Measurements from ENCODE around the gene OTUD5. TPM values are rescaled to one million over a fixed set of nuclear protein-coding genes. Genes with fewer than 3 reads are reported as not detected.

The OTUD5 gene
- total RNA-seq, 5 donors from 2014 or later (not counting 1 experiment from before 2014, with no cell fraction given): 87.2 to 92.5 (median 89.7) TPM

- peaks cover 23% of the 10 kb centered on the region for H3K36me3 Mint-ChIP-seq
- H3K4me3 ChIP-seq (ENCODE audit: control insufficient read depth in 1 of 2, extremely low read depth in 1 of 2, low read length in 1 of 2): no peak overlapping the region
- H3K27ac ChIP-seq (ENCODE audit: low read length): no peak overlapping the region
- H3K27me3 ChIP-seq (replicated peaks in 1 of 2; ENCODE audit: control insufficient read depth in 2 of 2, extremely low read depth in 1 of 2, insufficient read depth in 2 of 2, low read length in 1 of 2): no peaks in the 10 kb centered on the region
- H3K4me1 Mint-ChIP-seq: peaks cover 37 to 41% (median 39%) of the 10 kb centered on the region in 3 donors
- no peaks in the 10 kb centered on the region for H3K9me3 ChIP-seq
- no peak for DNase-seq
- H3K36me3 ChIP-seq (ENCODE audit: control insufficient read depth in 2 of 2, extremely low read depth in 1 of 2, insufficient read depth in 1 of 2, low read length in 1 of 2): peaks cover 0 to 32% of the 10 kb centered on the region in 2 donors
- H3K4me3 Mint-ChIP-seq: no peak overlapping the region
- no CpG with 5 or more reads among the region's 2 CpGs for WGBS (ENCODE audit: insufficient coverage)
- no peaks in the 10 kb centered on the region for H3K9me3 Mint-ChIP-seq
- no peaks in the 10 kb centered on the region for H3K27me3 Mint-ChIP-seq
- ChIA-PET POLR2A (interaction anchor here in 1 of 2 donors (0.6 to 1.4 kb wide), 3 partner anchors 9 to 354 kb away, joined by 3 to 5 read pairs (median 3); no protein-coding TSS in a partner anchor), CTCF (no interaction called here)
- peak overlapping the region in 1 of 2 donors; percentile 55 for H3K27ac Mint-ChIP-seq
- ATAC-seq (replicated peaks in 1 of 4): no peak
- H3K4me1 ChIP-seq (ENCODE audit: control insufficient read depth in 1 of 2, extremely low read depth in 1 of 2, insufficient read depth in 2 of 2, low read length in 2 of 2): peaks cover 0 to 30% of the 10 kb centered on the region in 2 experiments
Measured at GRCh38 chrX:48927736-48928382, 29.5 kb downstream of the OTUD5 start.

DNA sequence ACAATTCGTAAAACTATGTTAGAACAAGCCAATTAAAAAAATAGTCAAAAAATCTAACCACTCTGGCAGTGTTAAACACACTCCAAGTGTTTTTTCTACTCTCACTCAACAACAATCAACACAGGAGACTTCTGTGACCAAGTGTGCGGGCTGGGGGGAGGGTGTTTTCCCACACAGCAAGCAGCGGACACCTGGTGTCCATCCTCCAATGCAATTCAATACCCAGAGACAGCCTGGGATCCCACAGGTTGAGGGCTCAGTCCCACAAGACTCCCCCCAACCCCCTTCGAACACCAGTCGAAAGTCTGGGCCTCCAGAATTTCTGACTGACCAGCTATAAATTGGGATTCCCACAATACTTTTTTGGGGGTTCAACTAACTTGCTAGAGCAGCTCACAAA lies 30.3 kb downstream of the OTUD5 start:
- Mint-ChIP-seq H3K36me3 (peaks cover 24% of the 10 kb centered on the region), H3K4me1 (peaks cover 44 to 45% (median 44%) of the 10 kb centered on the region in 3 donors)
- CTCF ChIA-PET: no interaction called here

DNA sequence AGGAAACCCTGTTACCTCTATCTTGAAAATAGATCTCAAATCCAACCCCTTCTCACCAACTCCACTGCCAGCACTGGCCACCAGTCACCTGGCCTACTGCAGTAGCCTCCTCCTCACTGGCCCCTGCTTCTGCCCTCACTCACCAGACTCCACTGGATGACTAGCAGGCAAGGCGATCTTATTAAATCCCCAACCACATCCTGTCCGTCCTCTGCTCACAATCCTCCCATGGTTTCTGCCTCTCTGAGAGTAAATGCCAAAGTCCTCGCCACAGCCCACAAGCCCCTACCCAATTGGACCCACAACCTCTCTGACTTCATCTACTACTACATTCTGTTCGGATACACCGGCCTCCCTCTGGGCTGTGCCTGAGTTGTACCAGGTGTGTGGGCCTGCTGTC lies 33.1 kb downstream of the OTUD5 start:
- CTCF ChIA-PET: no interaction called here
- Mint-ChIP-seq H3K27ac (peak overlapping the region; percentile 90 to 94), H3K27me3 (no peaks in the 10 kb centered on the region), H3K9me3 (no peaks in the 10 kb centered on the region), H3K4me1 (peaks cover 66 to 73% (median 67%) of the 10 kb centered on the region in 3 donors), H3K4me3 (peak overlapping the region in 1 of 3 donors; percentile 33), H3K36me3 (peaks cover 19% of the 10 kb centered on the region)
- Histone ChIP-seq H3K36me3 (ENCODE audit: control insufficient read depth in 2 of 2, extremely low read depth in 1 of 2, insufficient read depth in 1 of 2, low read length in 1 of 2) (peaks cover 0 to 31% of the 10 kb centered on the region in 2 donors), H3K27ac (ENCODE audit: low read length) (peak overlapping the region; percentile 29), H3K9me3 (no peaks in the 10 kb centered on the region), H3K4me1 (ENCODE audit: control insufficient read depth in 1 of 2, extremely low read depth in 1 of 2, insufficient read depth in 2 of 2, low read length in 2 of 2) (peaks cover 17 to 59% of the 10 kb centered on the region in 2 experiments), H3K27me3 (replicated peaks in 1 of 2; ENCODE audit: control insufficient read depth in 2 of 2, extremely low read depth in 1 of 2, insufficient read depth in 2 of 2, low read length in 1 of 2) (no peaks in the 10 kb centered on the region), H3K4me3 (ENCODE audit: control insufficient read depth in 1 of 2, extremely low read depth in 1 of 2, low read length in 1 of 2) (no peak overlapping the region)
- ATAC-seq (replicated peaks in 1 of 4): no peak
- POLR2A ChIA-PET: no interaction called here
- no peak for DNase-seq
- WGBS (ENCODE audit: insufficient coverage): 20% methylated on average over 2 of the region's 5 CpGs

More for the DNA sequence above, 30.3 kb downstream of the OTUD5 start:
- no peak overlapping the region for H3K4me3 Mint-ChIP-seq
- no peaks in the 10 kb centered on the region for H3K27me3 Mint-ChIP-seq
- H3K9me3 Mint-ChIP-seq: no peaks in the 10 kb centered on the region
- H3K27ac Mint-ChIP-seq: peak overlapping the region in 1 of 2 donors; percentile 19
- no peak overlapping the region for H3K27ac ChIP-seq (ENCODE audit: low read length)
- no peaks in the 10 kb centered on the region for H3K9me3 ChIP-seq
- POLR2A ChIA-PET: interaction anchor here in 1 of 2 donors (1.4 kb wide), 1 partner anchor 10 kb away, joined by 3 read pairs; no protein-coding TSS in a partner anchor
- no peak for ATAC-seq (replicated peaks in 1 of 4)
- no peak overlapping the region for H3K4me3 ChIP-seq (ENCODE audit: control insufficient read depth in 1 of 2, extremely low read depth in 1 of 2, low read length in 1 of 2)
- H3K27me3 ChIP-seq (replicated peaks in 1 of 2; ENCODE audit: control insufficient read depth in 2 of 2, extremely low read depth in 1 of 2, insufficient read depth in 2 of 2, low read length in 1 of 2): no peaks in the 10 kb centered on the region
- H3K4me1 ChIP-seq (ENCODE audit: control insufficient read depth in 1 of 2, extremely low read depth in 1 of 2, insufficient read depth in 2 of 2, low read length in 2 of 2): peaks cover under 1 to 37% of the 10 kb centered on the region in 2 experiments
- peaks cover 0 to 35% of the 10 kb centered on the region in 2 donors for H3K36me3 ChIP-seq (ENCODE audit: control insufficient read depth in 2 of 2, extremely low read depth in 1 of 2, insufficient read depth in 1 of 2, low read length in 1 of 2)
- no peak for DNase-seq
- no CpG with 5 or more reads among the region's 5 CpGs for WGBS (ENCODE audit: insufficient coverage)

DNA sequence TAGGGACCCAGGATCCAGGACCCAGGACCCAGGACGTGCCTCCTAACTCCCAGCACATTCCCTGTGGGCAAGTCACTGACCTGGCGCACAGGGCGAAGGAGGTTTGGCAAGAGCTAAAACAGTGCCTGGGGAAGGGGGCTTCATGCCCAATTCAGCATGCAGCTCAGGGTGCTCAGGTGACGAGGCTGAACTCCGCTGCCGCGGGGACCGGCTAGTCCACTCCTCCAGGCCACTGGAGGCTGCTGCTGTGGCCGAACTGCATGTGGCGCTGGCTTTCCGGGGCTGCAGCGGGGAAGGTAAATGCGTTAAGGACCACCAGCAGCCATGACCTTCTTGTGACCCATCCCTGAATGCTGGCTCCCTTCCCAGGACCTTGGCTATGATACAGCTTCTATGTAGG lies 33.6 kb downstream of the OTUD5 start:
- Histone ChIP-seq H3K4me1 (ENCODE audit: control insufficient read depth in 1 of 2, extremely low read depth in 1 of 2, insufficient read depth in 2 of 2, low read length in 2 of 2) (peaks cover 17 to 59% of the 10 kb centered on the region in 2 experiments), H3K36me3 (ENCODE audit: control insufficient read depth in 2 of 2, extremely low read depth in 1 of 2, insufficient read depth in 1 of 2, low read length in 1 of 2) (peaks cover 0 to 31% of the 10 kb centered on the region in 2 donors), H3K27me3 (replicated peaks in 1 of 2; ENCODE audit: control insufficient read depth in 2 of 2, extremely low read depth in 1 of 2, insufficient read depth in 2 of 2, low read length in 1 of 2) (no peaks in the 10 kb centered on the region), H3K27ac (ENCODE audit: low read length) (peak overlapping the region; percentile 29), H3K9me3 (no peaks in the 10 kb centered on the region), H3K4me3 (ENCODE audit: control insufficient read depth in 1 of 2, extremely low read depth in 1 of 2, low read length in 1 of 2) (no peak overlapping the region)
- Mint-ChIP-seq H3K27me3 (no peaks in the 10 kb centered on the region), H3K9me3 (no peaks in the 10 kb centered on the region), H3K4me1 (peaks cover 66 to 75% (median 67%) of the 10 kb centered on the region in 3 donors), H3K4me3 (peak overlapping the region in 1 of 3 donors; percentile 33), H3K27ac (peak overlapping the region; percentile 90 to 94), H3K36me3 (peaks cover 19% of the 10 kb centered on the region)
- ATAC-seq (replicated peaks in 1 of 4) (no peak), DNase-seq (no peak)
- CTCF ChIA-PET: no interaction called here
- POLR2A ChIA-PET: no interaction called here
- 96% methylated on average over 4 of the region's 13 CpGs for WGBS (ENCODE audit: insufficient coverage)

DNA sequence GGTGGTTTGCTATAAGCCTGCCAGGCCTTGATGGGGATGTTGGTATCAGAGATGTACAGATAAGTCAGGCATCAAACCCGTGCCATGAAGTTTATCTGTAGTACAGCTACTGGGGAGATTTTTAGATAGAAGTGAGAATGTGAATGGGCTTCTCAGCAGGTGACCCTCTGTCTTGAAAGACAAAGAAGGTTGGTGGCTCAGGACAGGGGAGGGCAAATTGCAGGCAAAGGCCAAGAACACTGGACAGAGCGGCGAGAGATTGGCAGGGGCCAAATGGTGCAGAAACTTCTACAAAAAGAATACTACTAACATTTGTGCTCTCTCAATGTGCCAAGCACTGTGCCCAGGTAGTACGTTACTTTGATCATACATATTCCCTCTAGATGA lies 36.7 kb downstream of the OTUD5 start:
- peaks cover 34% of the 10 kb centered on the region for H3K36me3 Mint-ChIP-seq
- Histone ChIP-seq H3K36me3 (ENCODE audit: control insufficient read depth in 2 of 2, extremely low read depth in 1 of 2, insufficient read depth in 1 of 2, low read length in 1 of 2) (peaks cover 0 to 32% of the 10 kb centered on the region in 2 donors), H3K4me1 (ENCODE audit: control insufficient read depth in 1 of 2, extremely low read depth in 1 of 2, insufficient read depth in 2 of 2, low read length in 2 of 2) (peaks cover 20 to 66% of the 10 kb centered on the region in 2 experiments), H3K27ac (ENCODE audit: low read length) (peak overlapping the region; percentile 92), H3K9me3 (no peaks in the 10 kb centered on the region), H3K4me3 (ENCODE audit: control insufficient read depth in 1 of 2, extremely low read depth in 1 of 2, low read length in 1 of 2) (peak overlapping the region; percentile 26 to 98), H3K27me3 (replicated peaks in 1 of 2; ENCODE audit: control insufficient read depth in 2 of 2, extremely low read depth in 1 of 2, insufficient read depth in 2 of 2, low read length in 1 of 2) (no peaks in the 10 kb centered on the region)
- DNase-seq: no peak
- no peaks in the 10 kb centered on the region for H3K27me3 Mint-ChIP-seq
- ChIA-PET CTCF (interaction anchor here (0.7 to 0.8 kb wide), 4 partner anchors 16 to 43 kb away, joined by 3 to 5 read pairs (median 4); no protein-coding TSS in a partner anchor), POLR2A (interaction anchor here in 1 of 2 donors (0.8 kb wide), 1 partner anchor 16 kb away, joined by 5 read pairs; no protein-coding TSS in a partner anchor)
- peaks cover 56 to 69% (median 58%) of the 10 kb centered on the region in 3 donors for H3K4me1 Mint-ChIP-seq
- no peaks in the 10 kb centered on the region for H3K9me3 Mint-ChIP-seq
- 17% methylated on average over 1 of the region's 4 CpGs for WGBS (ENCODE audit: insufficient coverage)
- H3K4me3 Mint-ChIP-seq: peak overlapping the region; percentile 86 to 97 (median 96)
- ATAC-seq (replicated peaks in 1 of 4): no peak
- peak overlapping the region; percentile 74 to 98 for H3K27ac Mint-ChIP-seq

DNA sequence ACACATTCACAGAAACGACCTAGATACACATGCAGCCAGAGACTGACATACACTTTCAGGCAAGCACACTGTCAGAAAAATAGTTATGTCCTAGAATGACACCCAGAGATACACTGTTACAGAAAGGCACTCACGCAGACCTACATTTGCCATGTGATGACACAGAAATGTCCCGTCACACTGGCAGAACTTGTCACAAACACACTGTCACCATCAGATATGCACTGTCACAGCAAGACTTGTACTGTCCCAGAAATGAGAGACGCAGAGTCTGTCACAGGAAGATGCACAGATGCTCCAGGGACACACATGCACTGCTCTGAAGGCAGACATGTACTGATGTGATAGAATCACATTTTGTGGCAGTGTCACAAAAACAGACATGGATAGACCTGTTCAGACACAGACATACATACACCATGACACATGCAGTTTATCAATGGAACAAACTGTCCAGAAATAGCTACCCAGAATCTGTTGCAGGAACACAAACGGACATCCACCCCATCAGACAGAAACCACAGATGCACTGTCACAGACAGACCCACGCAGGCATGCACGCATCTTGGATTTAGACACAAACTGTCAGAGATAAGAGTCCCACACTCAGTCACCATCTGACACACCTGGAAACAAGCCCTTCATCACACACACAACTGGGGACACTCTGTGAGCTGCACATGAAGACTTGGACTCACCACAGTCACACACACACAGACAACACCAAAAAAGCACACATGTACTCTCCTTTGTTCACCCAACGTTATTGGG lies 37.3 kb downstream of the OTUD5 start:
- WGBS (ENCODE audit: insufficient coverage): 0% methylated on average over 2 of the region's 8 CpGs
- H3K4me3 ChIP-seq (ENCODE audit: control insufficient read depth in 1 of 2, extremely low read depth in 1 of 2, low read length in 1 of 2): peak overlapping the region; percentile 74 to 98
- peak in 25 of 35 experiments; percentile 15 to 74 (median 45) for DNase-seq
- no peaks in the 10 kb centered on the region for H3K9me3 Mint-ChIP-seq
- peaks cover 20 to 68% of the 10 kb centered on the region in 2 experiments for H3K4me1 ChIP-seq (ENCODE audit: control insufficient read depth in 1 of 2, extremely low read depth in 1 of 2, insufficient read depth in 2 of 2, low read length in 2 of 2)
- H3K27me3 ChIP-seq (replicated peaks in 1 of 2; ENCODE audit: control insufficient read depth in 2 of 2, extremely low read depth in 1 of 2, insufficient read depth in 2 of 2, low read length in 1 of 2): no peaks in the 10 kb centered on the region
- H3K4me3 Mint-ChIP-seq: peak overlapping the region; percentile 86 to 97 (median 96)
- no peaks in the 10 kb centered on the region for H3K9me3 ChIP-seq
- H3K27ac Mint-ChIP-seq: peak overlapping the region; percentile 74 to 98
- H3K27me3 Mint-ChIP-seq: no peaks in the 10 kb centered on the region
- ChIA-PET CTCF (interaction anchor here in 1 of 2 donors (0.8 kb wide), 2 partner anchors 17 to 19 kb away, joined by 5 read pairs; no protein-coding TSS in a partner anchor), POLR2A (interaction anchor here (0.7 to 1.0 kb wide), 4 partner anchors 17 to 270 kb away, joined by 3 to 5 read pairs (median 4); no protein-coding TSS in a partner anchor)
- H3K27ac ChIP-seq (ENCODE audit: low read length): peak overlapping the region; percentile 92
- ATAC-seq (replicated peaks in 1 of 4): peak; percentile 9 to 26 (median 14)
- peaks cover 57 to 70% (median 58%) of the 10 kb centered on the region in 3 donors for H3K4me1 Mint-ChIP-seq
- H3K36me3 ChIP-seq (ENCODE audit: control insufficient read depth in 2 of 2, extremely low read depth in 1 of 2, insufficient read depth in 1 of 2, low read length in 1 of 2): peaks cover 0 to 32% of the 10 kb centered on the region in 2 donors
- H3K36me3 Mint-ChIP-seq: peaks cover 28% of the 10 kb centered on the region
